ENCODE data around the gene DNM2.

DNM2 gene

DNA sequence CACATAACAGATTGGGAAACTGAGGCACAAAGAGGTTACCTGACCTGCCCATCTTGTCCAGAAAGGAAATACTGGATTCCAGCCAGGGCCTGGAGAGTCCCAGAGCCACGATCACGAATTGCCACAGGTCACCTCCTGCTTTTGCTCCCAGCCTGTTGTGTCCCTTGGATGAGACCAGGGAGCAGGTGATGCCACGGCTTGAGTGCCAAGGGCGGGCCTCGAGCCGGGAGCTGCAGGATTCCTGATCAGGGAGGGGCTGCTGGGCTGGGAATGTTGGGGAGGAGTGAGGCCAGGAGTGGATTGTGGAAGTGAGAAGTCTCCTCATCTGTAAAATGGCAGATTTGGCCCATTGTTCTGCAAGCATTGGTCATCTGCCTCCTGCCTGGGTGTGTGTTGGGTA lies 29.4 kb downstream of the DNM2 start:
- no peaks in the 10 kb centered on the region for H3K9me3 ChIP-seq (ENCODE audit: control insufficient read depth, insufficient read depth, low read depth, low read length)
- no peaks in the 10 kb centered on the region for H3K36me3 ChIP-seq (ENCODE audit: control insufficient read depth in 2 of 2, insufficient read depth in 1 of 2, low read length in 2 of 2)
- TF ChIP-seq FEZF1 (tag by site-specific recombination; IDR thresholded peaks at IDR 0.05) (no peak), ZNF112 (tag by site-specific recombination; IDR thresholded peaks at IDR 0.05) (no peak), ZBTB7A (tag by site-specific recombination; IDR thresholded peaks at IDR 0.05; ENCODE audit: low read depth) (no peak), YY1 (tag by site-specific recombination; IDR thresholded peaks at IDR 0.05) (no peak), KLF1 (tag by site-specific recombination; IDR thresholded peaks at IDR 0.05) (peak; percentile 94), ZNF19 (tag by site-specific recombination; IDR thresholded peaks at IDR 0.05; ENCODE audit: low read depth) (no peak), SP7 (tag by site-specific recombination; IDR thresholded peaks at IDR 0.05) (no peak), ZNF416 (tag by site-specific recombination; IDR thresholded peaks at IDR 0.05) (no peak), ZNF157 (tag by site-specific recombination; IDR thresholded peaks at IDR 0.05) (no peak), ZNF266 (tag by site-specific recombination; IDR thresholded peaks at IDR 0.05; ENCODE audit: low read depth) (no peak), ZNF600 (tag by site-specific recombination; IDR thresholded peaks at IDR 0.05) (peak; percentile 61), IKZF3 (tag by site-specific recombination; IDR thresholded peaks at IDR 0.05) (0 out of 2 replicates have a peak, but pooled peaks have one; percentile 14), ZNF670 (tag by site-specific recombination; IDR thresholded peaks at IDR 0.05; ENCODE audit: low read depth) (no peak), ZNF184 (tag by site-specific recombination; IDR thresholded peaks at IDR 0.05) (no peak)
- TF ChIP-seq, protein P1, sequence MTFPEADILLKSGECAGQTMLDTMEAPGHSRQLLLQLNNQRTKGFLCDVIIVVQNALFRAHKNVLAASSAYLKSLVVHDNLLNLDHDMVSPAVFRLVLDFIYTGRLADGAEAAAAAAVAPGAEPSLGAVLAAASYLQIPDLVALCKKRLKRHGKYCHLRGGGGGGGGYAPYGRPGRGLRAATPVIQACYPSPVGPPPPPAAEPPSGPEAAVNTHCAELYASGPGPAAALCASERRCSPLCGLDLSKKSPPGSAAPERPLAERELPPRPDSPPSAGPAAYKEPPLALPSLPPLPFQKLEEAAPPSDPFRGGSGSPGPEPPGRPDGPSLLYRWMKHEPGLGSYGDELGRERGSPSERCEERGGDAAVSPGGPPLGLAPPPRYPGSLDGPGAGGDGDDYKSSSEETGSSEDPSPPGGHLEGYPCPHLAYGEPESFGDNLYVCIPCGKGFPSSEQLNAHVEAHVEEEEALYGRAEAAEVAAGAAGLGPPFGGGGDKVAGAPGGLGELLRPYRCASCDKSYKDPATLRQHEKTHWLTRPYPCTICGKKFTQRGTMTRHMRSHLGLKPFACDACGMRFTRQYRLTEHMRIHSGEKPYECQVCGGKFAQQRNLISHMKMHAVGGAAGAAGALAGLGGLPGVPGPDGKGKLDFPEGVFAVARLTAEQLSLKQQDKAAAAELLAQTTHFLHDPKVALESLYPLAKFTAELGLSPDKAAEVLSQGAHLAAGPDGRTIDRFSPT (tag by site-specific recombination; IDR thresholded peaks at IDR 0.05) = no peak
- TF ChIP-seq, protein P2, sequence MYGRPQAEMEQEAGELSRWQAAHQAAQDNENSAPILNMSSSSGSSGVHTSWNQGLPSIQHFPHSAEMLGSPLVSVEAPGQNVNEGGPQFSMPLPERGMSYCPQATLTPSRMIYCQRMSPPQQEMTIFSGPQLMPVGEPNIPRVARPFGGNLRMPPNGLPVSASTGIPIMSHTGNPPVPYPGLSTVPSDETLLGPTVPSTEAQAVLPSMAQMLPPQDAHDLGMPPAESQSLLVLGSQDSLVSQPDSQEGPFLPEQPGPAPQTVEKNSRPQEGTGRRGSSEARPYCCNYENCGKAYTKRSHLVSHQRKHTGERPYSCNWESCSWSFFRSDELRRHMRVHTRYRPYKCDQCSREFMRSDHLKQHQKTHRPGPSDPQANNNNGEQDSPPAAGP (tag by site-specific recombination; IDR thresholded peaks at IDR 0.05) = 0 out of 2 replicates have a peak, but pooled peaks have one; percentile 47
- TF ChIP-seq, protein P3, sequence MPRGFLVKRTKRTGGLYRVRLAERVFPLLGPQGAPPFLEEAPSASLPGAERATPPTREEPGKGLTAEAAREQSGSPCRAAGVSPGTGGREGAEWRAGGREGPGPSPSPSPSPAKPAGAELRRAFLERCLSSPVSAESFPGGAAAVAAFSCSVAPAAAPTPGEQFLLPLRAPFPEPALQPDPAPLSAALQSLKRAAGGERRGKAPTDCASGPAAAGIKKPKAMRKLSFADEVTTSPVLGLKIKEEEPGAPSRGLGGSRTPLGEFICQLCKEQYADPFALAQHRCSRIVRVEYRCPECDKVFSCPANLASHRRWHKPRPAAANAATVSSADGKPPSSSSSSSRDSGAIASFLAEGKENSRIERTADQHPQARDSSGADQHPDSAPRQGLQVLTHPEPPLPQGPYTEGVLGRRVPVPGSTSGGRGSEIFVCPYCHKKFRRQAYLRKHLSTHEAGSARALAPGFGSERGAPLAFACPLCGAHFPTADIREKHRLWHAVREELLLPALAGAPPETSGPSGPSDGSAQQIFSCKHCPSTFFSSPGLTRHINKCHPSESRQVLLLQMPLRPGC (tag by site-specific recombination; IDR thresholded peaks at IDR 0.05) = no peak
- TF ChIP-seq, protein P4, sequence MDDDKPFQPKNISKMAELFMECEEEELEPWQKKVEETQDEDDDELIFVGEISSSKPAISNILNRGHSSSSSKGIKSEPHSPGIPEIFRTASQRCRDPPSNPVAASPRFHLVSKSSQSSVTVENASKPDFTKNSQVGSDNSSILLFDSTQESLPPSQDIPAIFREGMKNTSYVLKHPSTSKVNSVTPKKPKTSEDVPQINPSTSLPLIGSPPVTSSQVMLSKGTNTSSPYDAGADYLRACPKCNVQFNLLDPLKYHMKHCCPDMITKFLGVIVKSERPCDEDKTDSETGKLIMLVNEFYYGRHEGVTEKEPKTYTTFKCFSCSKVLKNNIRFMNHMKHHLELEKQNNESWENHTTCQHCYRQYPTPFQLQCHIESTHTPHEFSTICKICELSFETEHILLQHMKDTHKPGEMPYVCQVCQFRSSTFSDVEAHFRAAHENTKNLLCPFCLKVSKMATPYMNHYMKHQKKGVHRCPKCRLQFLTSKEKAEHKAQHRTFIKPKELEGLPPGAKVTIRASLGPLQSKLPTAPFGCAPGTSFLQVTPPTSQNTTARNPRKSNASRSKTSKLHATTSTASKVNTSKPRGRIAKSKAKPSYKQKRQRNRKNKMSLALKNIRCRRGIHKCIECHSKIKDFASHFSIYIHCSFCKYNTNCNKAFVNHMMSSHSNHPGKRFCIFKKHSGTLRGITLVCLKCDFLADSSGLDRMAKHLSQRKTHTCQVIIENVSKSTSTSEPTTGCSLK (tag by site-specific recombination; IDR thresholded peaks at IDR 0.05) = no peak
- H3K4me1 ChIP-seq (ENCODE audit: control insufficient read depth, insufficient read depth, low read length) = peaks cover 4% of the 10 kb centered on the region; the same call in 1 of the 2 replicates
- ChIA-PET CTCF (no interaction called here), POLR2A (no interaction called here)
- H3K4me3 ChIP-seq (ENCODE audit: low read depth, low read length) = no peak overlapping the region
- no peak overlapping the region for H3K27ac ChIP-seq (ENCODE audit: extremely low read depth, low read depth, low read length)

DNA sequence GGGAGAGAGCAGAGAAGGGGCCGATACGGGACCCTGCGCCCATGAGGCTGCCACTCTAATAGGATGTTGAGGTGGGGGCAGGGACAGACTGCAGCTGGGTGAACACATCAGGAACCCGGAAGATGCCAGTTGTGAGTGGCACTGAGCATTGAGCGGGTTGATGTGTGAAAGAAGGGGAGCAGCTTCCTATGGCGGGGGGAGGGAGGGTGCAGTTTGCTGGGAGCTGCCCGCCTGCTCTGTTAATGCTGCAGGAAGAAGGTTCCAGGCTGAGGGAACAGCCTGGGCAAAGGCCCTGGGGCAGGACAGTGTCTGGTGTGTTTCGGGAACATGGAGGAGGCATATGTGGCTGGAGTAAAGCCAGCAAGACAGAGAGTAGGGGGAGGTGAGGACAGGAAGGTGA lies 29.8 kb downstream of the DNM2 start:
- ChIA-PET POLR2A (no interaction called here), CTCF (no interaction called here)
- H3K36me3 ChIP-seq (ENCODE audit: control insufficient read depth in 2 of 2, insufficient read depth in 1 of 2, low read length in 2 of 2) = no peaks in the 10 kb centered on the region
- no peak overlapping the region for H3K27ac ChIP-seq (ENCODE audit: extremely low read depth, low read depth, low read length)
- peaks cover 4% of the 10 kb centered on the region; the same call in 1 of the 2 replicates for H3K4me1 ChIP-seq (ENCODE audit: control insufficient read depth, insufficient read depth, low read length)
- no peaks in the 10 kb centered on the region for H3K9me3 ChIP-seq (ENCODE audit: control insufficient read depth, insufficient read depth, low read depth, low read length)
- H3K4me3 ChIP-seq (ENCODE audit: low read depth, low read length) = no peak overlapping the region
- TF ChIP-seq ZNF514 (tag by site-specific recombination; IDR thresholded peaks at IDR 0.05) (no peak), ZNF558 (tag by site-specific recombination; IDR thresholded peaks at IDR 0.05) (no peak)
- TF ChIP-seq, protein P5, sequence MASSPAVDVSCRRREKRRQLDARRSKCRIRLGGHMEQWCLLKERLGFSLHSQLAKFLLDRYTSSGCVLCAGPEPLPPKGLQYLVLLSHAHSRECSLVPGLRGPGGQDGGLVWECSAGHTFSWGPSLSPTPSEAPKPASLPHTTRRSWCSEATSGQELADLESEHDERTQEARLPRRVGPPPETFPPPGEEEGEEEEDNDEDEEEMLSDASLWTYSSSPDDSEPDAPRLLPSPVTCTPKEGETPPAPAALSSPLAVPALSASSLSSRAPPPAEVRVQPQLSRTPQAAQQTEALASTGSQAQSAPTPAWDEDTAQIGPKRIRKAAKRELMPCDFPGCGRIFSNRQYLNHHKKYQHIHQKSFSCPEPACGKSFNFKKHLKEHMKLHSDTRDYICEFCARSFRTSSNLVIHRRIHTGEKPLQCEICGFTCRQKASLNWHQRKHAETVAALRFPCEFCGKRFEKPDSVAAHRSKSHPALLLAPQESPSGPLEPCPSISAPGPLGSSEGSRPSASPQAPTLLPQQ (tag by site-specific recombination; IDR thresholded peaks at IDR 0.05) = no peak
- TF ChIP-seq, protein P2 (tag by site-specific recombination; IDR thresholded peaks at IDR 0.05) = 0 out of 2 replicates have a peak, but pooled peaks have one; percentile 3
- TF ChIP-seq, protein P1 (tag by site-specific recombination; IDR thresholded peaks at IDR 0.05) = 0 out of 2 replicates have a peak, but pooled peaks have one; percentile 15
- TF ChIP-seq, protein P6, sequence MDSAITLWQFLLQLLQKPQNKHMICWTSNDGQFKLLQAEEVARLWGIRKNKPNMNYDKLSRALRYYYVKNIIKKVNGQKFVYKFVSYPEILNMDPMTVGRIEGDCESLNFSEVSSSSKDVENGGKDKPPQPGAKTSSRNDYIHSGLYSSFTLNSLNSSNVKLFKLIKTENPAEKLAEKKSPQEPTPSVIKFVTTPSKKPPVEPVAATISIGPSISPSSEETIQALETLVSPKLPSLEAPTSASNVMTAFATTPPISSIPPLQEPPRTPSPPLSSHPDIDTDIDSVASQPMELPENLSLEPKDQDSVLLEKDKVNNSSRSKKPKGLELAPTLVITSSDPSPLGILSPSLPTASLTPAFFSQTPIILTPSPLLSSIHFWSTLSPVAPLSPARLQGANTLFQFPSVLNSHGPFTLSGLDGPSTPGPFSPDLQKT (IDR thresholded peaks at IDR 0.05; ENCODE audit: borderline replicate concordance, low read depth, low read length) = no peak
